ENCODE measurements around the gene TEX14.

DNA sequence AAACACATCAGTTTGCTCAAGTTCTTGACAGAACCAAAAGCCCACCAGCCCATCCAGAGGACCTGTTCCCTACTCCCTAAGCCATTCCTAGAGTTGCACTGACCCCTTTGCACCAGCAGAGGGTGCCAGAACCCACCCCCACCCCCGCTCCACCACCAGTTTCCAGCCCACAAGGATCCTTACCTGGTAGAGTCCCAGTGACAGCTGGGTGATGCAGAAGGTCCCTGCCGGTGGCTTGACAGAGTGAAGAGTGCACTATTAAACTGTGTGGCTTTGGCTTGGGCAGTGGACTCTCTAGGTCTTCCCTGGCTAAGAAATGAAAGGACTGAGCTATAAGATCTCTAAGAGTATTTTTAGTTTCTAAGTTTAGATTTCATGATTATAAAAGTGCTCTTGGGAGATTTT lies 104.1 kb downstream of the TEX14 start:
- TF ChIP-seq, protein P1, sequence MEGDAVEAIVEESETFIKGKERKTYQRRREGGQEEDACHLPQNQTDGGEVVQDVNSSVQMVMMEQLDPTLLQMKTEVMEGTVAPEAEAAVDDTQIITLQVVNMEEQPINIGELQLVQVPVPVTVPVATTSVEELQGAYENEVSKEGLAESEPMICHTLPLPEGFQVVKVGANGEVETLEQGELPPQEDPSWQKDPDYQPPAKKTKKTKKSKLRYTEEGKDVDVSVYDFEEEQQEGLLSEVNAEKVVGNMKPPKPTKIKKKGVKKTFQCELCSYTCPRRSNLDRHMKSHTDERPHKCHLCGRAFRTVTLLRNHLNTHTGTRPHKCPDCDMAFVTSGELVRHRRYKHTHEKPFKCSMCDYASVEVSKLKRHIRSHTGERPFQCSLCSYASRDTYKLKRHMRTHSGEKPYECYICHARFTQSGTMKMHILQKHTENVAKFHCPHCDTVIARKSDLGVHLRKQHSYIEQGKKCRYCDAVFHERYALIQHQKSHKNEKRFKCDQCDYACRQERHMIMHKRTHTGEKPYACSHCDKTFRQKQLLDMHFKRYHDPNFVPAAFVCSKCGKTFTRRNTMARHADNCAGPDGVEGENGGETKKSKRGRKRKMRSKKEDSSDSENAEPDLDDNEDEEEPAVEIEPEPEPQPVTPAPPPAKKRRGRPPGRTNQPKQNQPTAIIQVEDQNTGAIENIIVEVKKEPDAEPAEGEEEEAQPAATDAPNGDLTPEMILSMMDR (IDR thresholded peaks at IDR 0.05; ENCODE audit: insufficient read depth, low read length, poor library complexity, severe bottlenecking): peak; percentile 88
- no peak for TF ChIP-seq EZH2phosphoT487 (conservative IDR thresholded peaks at IDR 0.05; ENCODE audit: low read length)

All from SU-DHL-6 (cell line).